ENCODE measurements around the gene LTBP1.

Gene LTBP1

DNA sequence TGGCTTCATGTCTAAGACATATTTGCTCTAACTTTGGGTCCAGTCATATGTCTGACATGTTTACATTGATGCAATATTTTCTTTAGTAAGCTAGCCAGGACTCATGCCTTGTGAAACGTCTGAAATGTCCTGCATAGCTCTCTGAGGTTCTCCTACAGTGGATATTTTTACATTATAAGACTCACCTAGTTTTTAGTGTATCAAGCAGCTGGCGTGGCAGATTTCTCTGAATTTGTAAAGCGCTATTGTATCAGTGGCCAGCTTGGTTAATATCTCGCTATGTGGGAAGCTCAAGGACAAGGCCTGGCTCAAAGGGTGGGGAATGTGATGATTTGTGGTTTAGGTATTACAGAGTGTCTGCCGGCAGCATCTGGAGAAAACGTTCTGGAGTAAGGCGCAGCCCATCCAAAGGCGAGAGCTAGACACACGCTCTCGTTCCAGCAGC is 164.3 kb downstream of the LTBP1 start:
- Histone ChIP-seq H3K4me1 (ENCODE audit: control insufficient read depth, low read depth, low read length) (no peaks in the 10 kb centered on the region), H3K9ac (ENCODE audit: low read length) (no peak overlapping the region), H3K36me3 (ENCODE audit: control insufficient read depth, low read depth, low read length) (no peaks in the 10 kb centered on the region), H3K27ac (ENCODE audit: low read length) (no peak overlapping the region), H3K27me3 (ENCODE audit: control insufficient read depth, insufficient read depth, low read length) (no peaks in the 10 kb centered on the region), H3K4me3 (ENCODE audit: low read length) (no peak overlapping the region), H3K9me3 (ENCODE audit: control insufficient read depth, low read depth, low read length) (no peaks in the 10 kb centered on the region)

DNA sequence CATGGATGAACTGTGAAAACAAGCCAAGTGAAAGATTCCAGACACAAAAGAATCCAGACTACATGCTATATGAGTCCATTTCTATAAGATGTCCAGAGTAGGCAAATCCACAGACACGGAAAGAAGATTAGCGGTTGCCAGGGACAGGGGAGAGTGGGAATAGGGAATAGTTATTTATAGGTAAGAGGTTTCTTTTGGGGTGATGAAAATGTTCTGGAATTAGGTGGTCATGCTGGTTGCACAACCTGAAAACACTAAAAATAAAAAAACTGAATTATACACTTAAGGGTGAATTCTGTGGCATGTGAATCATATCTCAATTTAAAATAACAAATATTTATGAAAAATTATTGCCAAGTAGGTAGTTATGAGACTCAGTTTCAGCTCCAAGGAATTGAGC is 168.4 kb downstream of the LTBP1 start:
- Histone ChIP-seq H3K36me3 (ENCODE audit: control insufficient read depth, low read depth, low read length) (no peaks in the 10 kb centered on the region), H3K27me3 (ENCODE audit: control insufficient read depth, insufficient read depth, low read length) (no peaks in the 10 kb centered on the region), H3K9ac (ENCODE audit: low read length) (no peak overlapping the region), H3K27ac (ENCODE audit: low read length) (no peak overlapping the region), H3K4me3 (ENCODE audit: low read length) (no peak overlapping the region), H3K4me1 (ENCODE audit: control insufficient read depth, low read depth, low read length) (no peaks in the 10 kb centered on the region), H3K9me3 (ENCODE audit: control insufficient read depth, low read depth, low read length) (no peaks in the 10 kb centered on the region)

DNA sequence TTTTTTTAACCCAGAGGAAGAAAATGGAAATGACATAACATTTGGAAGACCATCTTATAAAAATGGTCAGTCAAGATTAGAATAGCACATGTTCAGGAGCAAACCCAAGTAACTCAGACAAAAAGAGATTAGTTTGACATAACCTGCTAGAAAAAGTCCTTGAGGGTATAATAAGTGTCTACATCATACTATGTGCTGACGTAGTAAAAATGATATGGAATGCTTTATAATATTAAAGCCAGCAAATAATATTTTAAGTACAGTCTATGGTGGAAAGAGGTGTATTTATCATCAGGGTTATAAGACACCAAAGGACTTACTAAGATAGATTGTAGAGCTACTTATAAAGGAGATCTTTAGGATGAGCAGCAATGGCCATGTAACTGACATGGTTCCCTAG is 169.0 kb downstream of the LTBP1 start:
- Histone ChIP-seq H3K9ac (ENCODE audit: low read length) (no peak overlapping the region), H3K27me3 (ENCODE audit: control insufficient read depth, insufficient read depth, low read length) (no peaks in the 10 kb centered on the region), H3K4me3 (ENCODE audit: low read length) (no peak overlapping the region), H3K36me3 (ENCODE audit: control insufficient read depth, low read depth, low read length) (no peaks in the 10 kb centered on the region), H3K27ac (ENCODE audit: low read length) (no peak overlapping the region), H3K4me1 (ENCODE audit: control insufficient read depth, low read depth, low read length) (no peaks in the 10 kb centered on the region), H3K9me3 (ENCODE audit: control insufficient read depth, low read depth, low read length) (no peaks in the 10 kb centered on the region)

DNA sequence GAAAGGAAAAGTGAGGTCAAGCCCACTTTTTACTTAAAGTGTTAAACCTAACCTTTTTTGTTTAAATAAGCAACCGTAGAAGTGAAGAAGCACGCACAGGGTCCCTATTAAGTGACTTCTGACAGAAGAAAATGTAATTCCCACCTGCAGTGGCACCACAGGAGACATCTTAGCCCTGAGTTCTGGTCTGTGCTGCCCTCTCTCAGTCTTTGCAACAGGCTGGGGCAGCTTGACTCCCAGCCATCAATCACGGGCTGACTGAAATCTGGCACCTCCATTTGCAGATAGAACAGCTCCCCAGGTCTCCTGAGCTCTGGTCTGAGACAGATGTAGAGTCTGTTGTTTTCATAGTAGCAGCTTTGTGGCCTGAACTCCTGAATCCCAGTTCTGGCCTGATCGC is 170.0 kb downstream of the LTBP1 start:
- no peak overlapping the region for H3K27ac ChIP-seq (ENCODE audit: low read length)
- no peaks in the 10 kb centered on the region for H3K9me3 ChIP-seq (ENCODE audit: control insufficient read depth, low read depth, low read length)
- no peaks in the 10 kb centered on the region for H3K36me3 ChIP-seq (ENCODE audit: control insufficient read depth, low read depth, low read length)
- H3K4me3 ChIP-seq (ENCODE audit: low read length), result no peak overlapping the region
- no peak overlapping the region for H3K9ac ChIP-seq (ENCODE audit: low read length)
- no peaks in the 10 kb centered on the region for H3K4me1 ChIP-seq (ENCODE audit: control insufficient read depth, low read depth, low read length)
- H3K27me3 ChIP-seq (ENCODE audit: control insufficient read depth, insufficient read depth, low read length), result no peaks in the 10 kb centered on the region

DNA sequence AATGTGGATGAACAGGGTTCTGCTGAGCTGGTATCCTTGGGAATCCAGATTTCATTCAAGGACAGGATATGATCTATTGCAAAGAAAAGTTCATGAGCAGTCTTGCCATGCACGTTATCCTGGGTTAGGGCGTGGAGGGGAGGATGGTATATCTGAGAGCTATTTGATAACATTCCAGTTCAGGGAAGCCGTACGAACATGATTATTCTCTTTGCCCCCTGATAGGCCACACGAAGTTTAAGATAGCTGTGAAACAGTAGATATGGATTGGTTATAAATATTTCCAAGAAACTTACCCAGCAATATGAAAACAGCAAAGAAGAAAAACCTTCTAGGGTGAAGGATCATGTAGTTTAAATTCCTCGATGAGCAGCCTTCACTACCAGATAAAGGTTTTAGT is 171.9 kb downstream of the LTBP1 start:
- Histone ChIP-seq H3K4me3 (ENCODE audit: low read length) (no peak overlapping the region), H3K27me3 (ENCODE audit: control insufficient read depth, insufficient read depth, low read length) (no peaks in the 10 kb centered on the region), H3K36me3 (ENCODE audit: control insufficient read depth, low read depth, low read length) (no peaks in the 10 kb centered on the region), H3K9ac (ENCODE audit: low read length) (no peak overlapping the region), H3K4me1 (ENCODE audit: control insufficient read depth, low read depth, low read length) (no peaks in the 10 kb centered on the region), H3K27ac (ENCODE audit: low read length) (no peak overlapping the region), H3K9me3 (ENCODE audit: control insufficient read depth, low read depth, low read length) (no peaks in the 10 kb centered on the region)

DNA sequence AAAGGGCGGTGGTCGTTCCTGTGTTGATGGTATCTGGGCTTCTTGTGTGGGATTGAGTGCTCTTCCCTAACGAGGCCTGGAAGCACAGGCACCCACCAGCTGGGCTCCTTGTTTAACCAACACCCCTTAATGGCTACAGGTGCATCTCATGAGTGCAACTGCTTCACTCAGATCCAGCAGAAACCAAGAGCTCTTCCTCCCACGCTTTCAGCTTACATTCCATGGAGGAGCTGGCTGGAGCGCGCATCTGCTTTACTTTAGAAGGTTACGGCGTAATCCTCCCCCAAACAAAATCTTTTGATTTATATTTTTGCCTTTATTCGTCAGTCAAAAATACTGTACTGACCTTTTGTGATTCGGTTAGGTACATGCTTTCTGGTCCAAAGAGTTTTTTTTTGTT is 174.7 kb downstream of the LTBP1 start:
- Histone ChIP-seq H3K4me1 (ENCODE audit: control insufficient read depth, low read depth, low read length) (no peaks in the 10 kb centered on the region), H3K9me3 (ENCODE audit: control insufficient read depth, low read depth, low read length) (no peaks in the 10 kb centered on the region), H3K27ac (ENCODE audit: low read length) (no peak overlapping the region), H3K9ac (ENCODE audit: low read length) (no peak overlapping the region), H3K27me3 (ENCODE audit: control insufficient read depth, insufficient read depth, low read length) (no peaks in the 10 kb centered on the region), H3K4me3 (ENCODE audit: low read length) (no peak overlapping the region), H3K36me3 (ENCODE audit: control insufficient read depth, low read depth, low read length) (no peaks in the 10 kb centered on the region)

DNA sequence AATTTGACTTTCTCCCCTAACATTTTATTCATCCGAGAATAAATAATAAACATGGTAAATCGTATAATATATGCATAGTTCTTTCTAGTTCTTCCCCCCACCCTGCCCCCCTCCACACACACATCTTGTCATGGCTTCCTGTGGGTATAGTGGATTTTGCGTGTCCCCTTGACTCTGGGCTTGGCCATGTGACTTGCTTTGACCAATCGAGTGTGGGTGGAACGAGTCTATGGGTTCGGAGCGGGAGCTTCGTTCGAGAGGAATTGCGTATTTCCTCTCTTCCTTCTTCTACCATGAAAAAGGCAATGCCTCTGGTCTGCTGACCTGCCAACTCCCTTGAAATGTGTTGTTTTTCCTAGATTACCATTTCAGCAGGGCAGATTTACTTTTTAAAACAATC is 175.2 kb downstream of the LTBP1 start:
- H3K4me1 ChIP-seq (ENCODE audit: control insufficient read depth, low read depth, low read length), result no peaks in the 10 kb centered on the region
- no peaks in the 10 kb centered on the region for H3K9me3 ChIP-seq (ENCODE audit: control insufficient read depth, low read depth, low read length)
- H3K27ac ChIP-seq (ENCODE audit: low read length), result no peak overlapping the region
- no peak overlapping the region for H3K9ac ChIP-seq (ENCODE audit: low read length)
- H3K27me3 ChIP-seq (ENCODE audit: control insufficient read depth, insufficient read depth, low read length), result no peaks in the 10 kb centered on the region
- H3K36me3 ChIP-seq (ENCODE audit: control insufficient read depth, low read depth, low read length), result no peaks in the 10 kb centered on the region
- H3K4me3 ChIP-seq (ENCODE audit: low read length), result no peak overlapping the region

DNA sequence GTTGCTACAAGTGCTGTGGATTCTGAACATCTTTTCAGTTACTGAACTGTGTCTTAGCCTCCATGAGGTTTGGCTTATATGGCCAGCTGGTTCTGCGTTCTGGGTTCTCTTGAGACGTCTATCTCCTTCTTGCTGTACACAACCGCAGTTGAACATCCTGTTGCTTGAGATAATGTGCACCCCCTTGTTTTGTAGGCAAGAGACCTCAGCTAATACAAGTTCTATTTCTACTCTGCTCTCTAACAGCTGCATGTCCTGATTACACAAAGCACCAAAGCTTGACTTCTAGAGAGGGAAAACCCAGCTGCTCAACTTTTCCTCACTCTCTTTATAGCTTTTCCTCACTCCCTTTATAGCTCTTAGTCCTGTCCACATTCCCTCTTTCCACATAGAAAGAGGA is 176.0 kb downstream of the LTBP1 start:
- Histone ChIP-seq H3K27ac (ENCODE audit: low read length) (no peak overlapping the region), H3K36me3 (ENCODE audit: control insufficient read depth, low read depth, low read length) (no peaks in the 10 kb centered on the region), H3K9me3 (ENCODE audit: control insufficient read depth, low read depth, low read length) (no peaks in the 10 kb centered on the region), H3K4me1 (ENCODE audit: control insufficient read depth, low read depth, low read length) (no peaks in the 10 kb centered on the region), H3K9ac (ENCODE audit: low read length) (no peak overlapping the region), H3K4me3 (ENCODE audit: low read length) (no peak overlapping the region), H3K27me3 (ENCODE audit: control insufficient read depth, insufficient read depth, low read length) (no peaks in the 10 kb centered on the region)

DNA sequence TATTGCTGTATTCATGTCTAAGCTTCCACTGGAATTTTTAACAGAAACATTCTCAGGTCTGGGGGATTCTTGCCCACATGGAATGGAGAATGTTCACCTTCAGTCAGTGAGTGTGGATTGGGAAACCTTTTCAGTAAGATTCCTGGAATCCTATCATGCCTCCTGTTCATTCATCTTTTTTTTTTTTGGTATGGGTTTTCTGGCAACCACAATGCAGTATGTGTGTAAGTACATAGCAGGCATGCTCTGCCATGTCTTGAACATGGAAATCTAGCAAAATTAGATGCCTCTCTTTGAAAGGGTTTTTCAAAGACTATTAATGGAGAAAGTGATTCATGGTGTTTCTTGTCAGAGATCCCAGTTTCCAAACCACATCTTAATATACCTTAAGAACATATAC is 176.5 kb downstream of the LTBP1 start:
- H3K36me3 ChIP-seq (ENCODE audit: control insufficient read depth, low read depth, low read length), result no peaks in the 10 kb centered on the region
- H3K27ac ChIP-seq (ENCODE audit: low read length), result no peak overlapping the region
- no peak overlapping the region for H3K4me3 ChIP-seq (ENCODE audit: low read length)
- H3K9me3 ChIP-seq (ENCODE audit: control insufficient read depth, low read depth, low read length), result no peaks in the 10 kb centered on the region
- no peaks in the 10 kb centered on the region for H3K27me3 ChIP-seq (ENCODE audit: control insufficient read depth, insufficient read depth, low read length)
- no peaks in the 10 kb centered on the region for H3K4me1 ChIP-seq (ENCODE audit: control insufficient read depth, low read depth, low read length)
- H3K9ac ChIP-seq (ENCODE audit: low read length), result no peak overlapping the region

DNA sequence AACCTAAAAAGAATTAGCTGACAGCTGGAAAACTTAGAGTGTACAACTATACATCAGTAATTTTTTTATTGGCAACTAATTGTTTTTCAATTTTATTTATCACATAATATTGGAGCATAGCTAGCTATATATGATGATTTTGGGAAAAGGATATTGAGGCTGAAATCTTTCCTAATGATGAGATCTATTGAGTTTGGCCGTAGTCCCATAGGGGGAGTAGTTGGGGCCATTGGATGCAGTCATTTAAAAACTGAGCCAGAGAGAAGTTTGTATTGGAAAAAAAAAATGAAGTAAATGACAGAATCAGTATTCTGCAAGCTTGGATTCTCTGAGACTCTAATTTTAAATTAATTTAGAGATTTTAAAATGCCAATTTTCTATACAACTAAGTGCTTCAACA is 179.8 kb downstream of the LTBP1 start:
- Histone ChIP-seq H3K4me1 (ENCODE audit: control insufficient read depth, low read depth, low read length) (no peaks in the 10 kb centered on the region), H3K36me3 (ENCODE audit: control insufficient read depth, low read depth, low read length) (no peaks in the 10 kb centered on the region), H3K4me3 (ENCODE audit: low read length) (no peak overlapping the region), H3K27me3 (ENCODE audit: control insufficient read depth, insufficient read depth, low read length) (no peaks in the 10 kb centered on the region), H3K9me3 (ENCODE audit: control insufficient read depth, low read depth, low read length) (no peaks in the 10 kb centered on the region), H3K9ac (ENCODE audit: low read length) (no peak overlapping the region), H3K27ac (ENCODE audit: low read length) (no peak overlapping the region)

DNA sequence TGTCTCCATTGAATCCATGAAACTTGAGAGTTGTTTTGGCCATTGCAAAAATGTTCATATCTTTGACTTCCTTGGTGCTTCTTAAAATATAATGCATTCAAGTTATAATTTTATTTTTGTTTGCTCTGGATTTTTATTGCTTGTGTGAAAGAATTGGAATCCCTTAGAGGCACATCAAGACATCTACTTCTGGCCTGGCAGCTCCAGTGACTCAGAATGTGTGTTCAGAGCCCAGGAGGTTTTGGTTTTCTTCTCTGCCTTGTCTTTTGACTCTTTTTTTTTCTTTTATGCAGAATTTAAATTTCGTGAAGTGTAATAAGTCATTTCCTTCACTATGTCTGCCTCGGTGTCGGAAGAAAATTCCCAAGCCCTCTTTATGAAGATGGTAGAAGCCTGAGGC is 180.2 kb downstream of the LTBP1 start:
- Histone ChIP-seq H3K9ac (ENCODE audit: low read length) (no peak overlapping the region), H3K9me3 (ENCODE audit: control insufficient read depth, low read depth, low read length) (no peaks in the 10 kb centered on the region), H3K4me3 (ENCODE audit: low read length) (no peak overlapping the region), H3K36me3 (ENCODE audit: control insufficient read depth, low read depth, low read length) (no peaks in the 10 kb centered on the region), H3K27ac (ENCODE audit: low read length) (no peak overlapping the region), H3K27me3 (ENCODE audit: control insufficient read depth, insufficient read depth, low read length) (no peaks in the 10 kb centered on the region), H3K4me1 (ENCODE audit: control insufficient read depth, low read depth, low read length) (no peaks in the 10 kb centered on the region)

DNA sequence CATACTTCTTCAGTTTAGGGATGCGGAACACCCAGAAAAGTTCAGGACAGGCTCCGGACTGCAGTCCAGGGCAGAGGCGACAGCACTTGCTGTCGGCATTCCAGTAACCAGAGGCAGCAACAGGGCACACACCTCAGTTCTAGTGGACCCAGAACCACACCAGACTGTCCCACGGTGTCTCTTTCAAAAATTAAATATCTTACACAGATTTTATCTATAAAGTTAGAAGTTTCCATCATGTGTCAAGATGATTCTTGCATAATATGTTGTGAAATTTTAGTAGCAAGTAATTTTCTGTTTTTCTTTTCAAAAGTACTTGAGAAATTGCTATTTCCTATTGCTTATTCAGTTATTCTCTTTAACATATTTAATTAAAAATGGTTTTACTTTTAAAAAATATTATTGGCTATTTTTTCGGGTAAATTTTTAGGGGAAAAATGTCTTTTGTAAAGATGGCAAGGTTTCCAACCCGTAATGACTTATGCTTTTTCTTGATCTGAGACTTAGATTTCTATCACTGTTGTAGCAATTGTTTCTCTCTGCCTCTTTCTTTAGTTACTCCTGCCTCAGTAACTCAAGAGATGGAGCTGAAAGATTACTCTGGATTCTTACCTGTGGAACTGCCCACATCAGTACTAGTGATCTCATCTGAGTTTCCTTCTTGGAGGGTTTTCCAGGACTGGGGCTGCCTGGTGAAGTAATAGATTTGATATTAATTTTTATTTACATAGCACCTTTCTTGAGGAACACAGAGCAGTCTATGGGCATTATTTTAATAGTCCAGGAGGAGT is 182.7 kb downstream of the LTBP1 start:
- Histone ChIP-seq H3K36me3 (ENCODE audit: control insufficient read depth, low read depth, low read length) (no peaks in the 10 kb centered on the region), H3K27me3 (ENCODE audit: control insufficient read depth, insufficient read depth, low read length) (no peaks in the 10 kb centered on the region), H3K27ac (ENCODE audit: low read length) (no peak overlapping the region)

More for the DNA sequence above, 182.7 kb downstream of the LTBP1 start:
- Histone ChIP-seq H3K4me3 (ENCODE audit: low read length) (no peak overlapping the region), H3K4me1 (ENCODE audit: control insufficient read depth, low read depth, low read length) (no peaks in the 10 kb centered on the region), H3K9me3 (ENCODE audit: control insufficient read depth, low read depth, low read length) (no peaks in the 10 kb centered on the region), H3K9ac (ENCODE audit: low read length) (no peak overlapping the region)
